SH-SY5Y (cell line): ENCODE results near the gene PDGFB.

Source experiments
- GATA2 ChIP-seq: IDR thresholded peaks from 2 replicates; pipeline ENCODE4 v1.6.1; 2011; ENCODE audit warnings: mild to moderate bottlenecking, low read depth, low read length
- GATA3 ChIP-seq: IDR thresholded peaks from 2 replicates; pipeline ENCODE4 v1.6.1; 2011; ENCODE audit warnings: low read depth, mild to moderate bottlenecking, low read length, moderate library complexity

DNA sequence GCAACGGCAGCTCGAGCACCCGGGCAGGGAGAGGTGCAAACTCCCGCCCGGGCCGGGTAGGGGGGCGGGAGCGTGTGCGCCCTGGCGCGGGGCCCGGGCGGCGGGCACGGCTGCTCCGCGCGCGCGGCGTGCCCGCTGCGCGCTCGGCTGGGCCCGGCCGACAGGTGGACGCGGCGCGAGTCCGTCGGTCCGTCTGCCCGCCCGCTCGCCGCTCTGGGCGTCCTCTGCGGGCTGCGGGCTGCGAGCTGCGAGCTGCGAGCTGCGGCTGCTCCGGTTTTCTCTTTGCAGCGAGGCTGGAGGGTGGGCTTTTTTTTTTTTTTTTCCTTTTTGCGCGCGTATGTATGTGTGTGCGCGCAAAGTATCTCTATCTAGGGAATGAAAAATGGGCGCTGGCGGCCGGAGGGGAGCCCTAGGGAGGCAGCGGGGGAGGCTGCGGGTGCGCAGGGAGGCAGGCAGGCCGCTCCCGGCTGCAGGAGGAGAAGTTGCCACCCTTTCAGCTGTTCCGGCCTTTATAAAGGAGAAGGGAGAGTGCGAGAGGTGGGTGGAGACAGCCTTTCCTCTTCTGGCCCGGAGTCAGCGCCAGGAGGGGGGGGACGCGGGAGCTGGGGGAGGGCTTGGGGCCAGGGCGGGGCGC is at the start of gene PDGFB:
- TF ChIP-seq GATA3 (no peak), GATA2 (no peak)
